HFFc6 (cell line): ENCODE data around the gene GSDME. TPM values are rescaled to one million over a fixed set of nuclear protein-coding genes. Genes with fewer than 3 reads are reported as not detected.
"Not testable (repeated sequence)": the region's sequence is repeated elsewhere in the genome, so short reads cannot be mapped to it uniquely, and the experiment has no call there.

Experiments used
- DNase-seq: peaks from one replicate; pipeline ENCODE4 v3.0.0-alpha.2; 2018
- H3K27ac Mint-ChIP-seq: 2 replicates; pipeline ENCODE4 v1.8.0; 2020; ENCODE audit warnings: mild to moderate bottlenecking, mixed read lengths
- H3K27me3 Mint-ChIP-seq: 2 replicates; pipeline ENCODE4 v1.8.0; 2021; ENCODE audit warnings: mild to moderate bottlenecking, moderate library complexity, mixed read lengths; ENCODE audit not compliant: insufficient read depth
- H3K36me3 Mint-ChIP-seq: 2 replicates; pipeline ENCODE4 v1.8.0; 2021; ENCODE audit warnings: low read depth, mixed read lengths
- H3K4me1 Mint-ChIP-seq: 2 replicates; pipeline ENCODE4 v1.8.0; 2020; ENCODE audit warnings: low read depth, mixed read lengths
- H3K4me3 Mint-ChIP-seq: 2 replicates; pipeline ENCODE4 v1.8.0; 2020; ENCODE audit warnings: mild to moderate bottlenecking, moderate library complexity, mixed read lengths
- H3K9me3 Mint-ChIP-seq: 2 replicates; pipeline ENCODE4 v1.8.0; 2020; ENCODE audit warnings: mild to moderate bottlenecking, mixed read lengths
- total RNA-seq, 6 experiments: library from RNA; stranded (reverse); fragmentation: NEBNext Ultra II Directional; extraction: Animal tissue kit (Norgen Biotek cat#: 25700); gene quantifications; 2 replicates in 1 of 6; 3 replicates in 5 of 6; pipeline ENCODE4 v1.2.3, GENCODE V29; 2021
- TF ChIP-seq, protein P1 (sequence below): fragments of 200-600 bp; sonication (generic); IDR thresholded peaks from 2 replicates; pipeline ENCODE4 v1.5.0; 2021; ENCODE audit warnings: antibody characterized with exemption, mild to moderate bottlenecking

Gene GSDME
- total RNA-seq, 6 experiments from 2014 or later = 37.1 to 49.8 (median 42.8) TPM

DNA sequence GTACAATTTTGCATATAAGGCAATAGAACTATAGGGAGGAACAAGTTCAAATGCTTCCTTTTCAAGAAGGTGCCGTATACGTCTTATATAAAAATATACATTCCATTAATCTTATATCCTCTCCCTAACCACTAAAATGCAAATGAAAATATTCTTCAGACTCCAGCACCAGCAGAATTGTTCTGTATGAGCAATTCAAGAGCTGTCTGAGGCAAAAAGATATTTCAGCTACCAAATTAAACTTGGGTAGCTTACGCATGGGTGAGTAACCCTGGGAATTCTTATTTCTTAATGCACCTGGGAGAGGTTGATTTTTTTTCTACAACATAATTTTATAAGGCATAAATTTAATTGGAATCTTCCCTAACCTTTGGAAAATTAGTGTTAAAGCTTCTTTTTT is 42.2 kb upstream of the GSDME start:
- H3K9me3 Mint-ChIP-seq = no peaks in the 10 kb centered on the region
- no peak for DNase-seq
- TF ChIP-seq, protein P1, sequence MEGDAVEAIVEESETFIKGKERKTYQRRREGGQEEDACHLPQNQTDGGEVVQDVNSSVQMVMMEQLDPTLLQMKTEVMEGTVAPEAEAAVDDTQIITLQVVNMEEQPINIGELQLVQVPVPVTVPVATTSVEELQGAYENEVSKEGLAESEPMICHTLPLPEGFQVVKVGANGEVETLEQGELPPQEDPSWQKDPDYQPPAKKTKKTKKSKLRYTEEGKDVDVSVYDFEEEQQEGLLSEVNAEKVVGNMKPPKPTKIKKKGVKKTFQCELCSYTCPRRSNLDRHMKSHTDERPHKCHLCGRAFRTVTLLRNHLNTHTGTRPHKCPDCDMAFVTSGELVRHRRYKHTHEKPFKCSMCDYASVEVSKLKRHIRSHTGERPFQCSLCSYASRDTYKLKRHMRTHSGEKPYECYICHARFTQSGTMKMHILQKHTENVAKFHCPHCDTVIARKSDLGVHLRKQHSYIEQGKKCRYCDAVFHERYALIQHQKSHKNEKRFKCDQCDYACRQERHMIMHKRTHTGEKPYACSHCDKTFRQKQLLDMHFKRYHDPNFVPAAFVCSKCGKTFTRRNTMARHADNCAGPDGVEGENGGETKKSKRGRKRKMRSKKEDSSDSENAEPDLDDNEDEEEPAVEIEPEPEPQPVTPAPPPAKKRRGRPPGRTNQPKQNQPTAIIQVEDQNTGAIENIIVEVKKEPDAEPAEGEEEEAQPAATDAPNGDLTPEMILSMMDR = no peak
- peaks cover 42% of the 10 kb centered on the region for H3K36me3 Mint-ChIP-seq
- H3K4me3 Mint-ChIP-seq = no peak overlapping the region
- H3K27ac Mint-ChIP-seq = no peak overlapping the region
- H3K27me3 Mint-ChIP-seq = no peaks in the 10 kb centered on the region
- peaks cover 21% of the 10 kb centered on the region for H3K4me1 Mint-ChIP-seq

DNA sequence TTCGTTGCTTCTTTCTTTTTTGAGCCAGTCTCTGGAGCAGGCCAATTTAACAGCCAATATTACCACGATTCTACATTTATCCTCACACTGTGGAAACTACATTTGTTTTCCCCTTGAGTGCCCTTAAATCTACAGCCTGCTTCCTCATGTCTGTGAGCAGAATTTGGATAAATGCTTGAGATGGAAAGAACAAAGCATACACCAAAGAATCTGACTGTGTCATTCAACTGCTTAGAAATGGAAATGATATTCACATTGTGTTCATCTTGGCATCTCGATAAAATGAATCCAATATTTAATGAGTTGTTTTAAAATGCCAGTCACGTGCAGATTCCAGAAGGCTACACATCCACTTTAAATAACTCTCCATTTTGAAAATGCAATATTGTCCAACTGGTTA is 41.0 kb upstream of the GSDME start:
- Mint-ChIP-seq H3K9me3 (no peaks in the 10 kb centered on the region), H3K27me3 (no peaks in the 10 kb centered on the region; the same call in 1 of the 2 replicates), H3K4me1 (peaks cover 29% of the 10 kb centered on the region), H3K27ac (no peak overlapping the region), H3K4me3 (no peak overlapping the region), H3K36me3 (peaks cover 37% of the 10 kb centered on the region)
- TF ChIP-seq, protein P1 = no peak
- DNase-seq = no peak

DNA sequence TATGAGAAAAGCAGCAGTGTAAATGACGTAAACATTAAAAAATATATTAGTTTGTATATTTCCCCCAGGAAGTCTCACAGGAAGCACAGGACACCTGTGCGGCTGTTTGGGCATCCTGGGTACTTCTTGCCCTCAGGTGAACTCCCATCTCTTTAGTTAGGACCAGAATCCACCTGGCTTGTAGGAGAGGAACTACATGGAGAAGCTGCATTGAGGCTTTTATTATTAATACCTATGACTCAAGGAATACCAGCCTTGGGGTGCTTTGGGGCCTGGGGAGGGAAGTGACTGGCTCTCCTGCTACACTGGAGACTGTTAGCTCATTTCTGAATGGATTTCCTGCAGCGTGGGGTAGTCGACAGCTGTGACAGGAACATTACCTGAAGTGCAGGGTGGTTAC is 40.0 kb upstream of the GSDME start:
- peaks cover 21% of the 10 kb centered on the region for H3K4me1 Mint-ChIP-seq
- TF ChIP-seq, protein P1 = no peak
- H3K4me3 Mint-ChIP-seq = no peak overlapping the region
- H3K27ac Mint-ChIP-seq = no peak overlapping the region; the same call in 1 of the 2 replicates
- no peaks in the 10 kb centered on the region for H3K9me3 Mint-ChIP-seq
- peaks cover 38% of the 10 kb centered on the region for H3K36me3 Mint-ChIP-seq
- H3K27me3 Mint-ChIP-seq = no peaks in the 10 kb centered on the region; the same call in 1 of the 2 replicates
- DNase-seq = no peak

DNA sequence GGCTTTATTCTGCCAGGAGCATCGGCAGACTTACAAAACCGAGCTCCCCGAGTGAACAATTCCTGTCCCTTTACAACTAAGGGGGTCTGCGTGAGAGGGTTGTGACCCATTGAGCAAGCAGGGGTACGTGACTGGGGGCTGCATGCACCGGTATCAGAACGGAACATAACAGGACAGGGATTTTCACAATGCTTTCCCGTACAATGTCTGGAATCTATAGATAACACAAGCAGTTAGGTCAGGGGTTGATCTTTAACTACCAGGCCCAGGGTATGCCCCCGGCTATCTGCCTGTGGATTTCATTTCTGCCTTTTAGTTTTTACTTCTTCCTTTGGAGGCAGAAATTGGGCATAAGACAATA is 38.1 kb upstream of the GSDME start:
- Mint-ChIP-seq H3K36me3 (peaks cover 36% of the 10 kb centered on the region), H3K27me3 (no peaks in the 10 kb centered on the region; the same call in 1 of the 2 replicates), H3K4me1 (peaks cover 11% of the 10 kb centered on the region), H3K27ac (no peak overlapping the region), H3K4me3 (no peak overlapping the region), H3K9me3 (no peaks in the 10 kb centered on the region)
- TF ChIP-seq, protein P1 = no peak
- no peak for DNase-seq

DNA sequence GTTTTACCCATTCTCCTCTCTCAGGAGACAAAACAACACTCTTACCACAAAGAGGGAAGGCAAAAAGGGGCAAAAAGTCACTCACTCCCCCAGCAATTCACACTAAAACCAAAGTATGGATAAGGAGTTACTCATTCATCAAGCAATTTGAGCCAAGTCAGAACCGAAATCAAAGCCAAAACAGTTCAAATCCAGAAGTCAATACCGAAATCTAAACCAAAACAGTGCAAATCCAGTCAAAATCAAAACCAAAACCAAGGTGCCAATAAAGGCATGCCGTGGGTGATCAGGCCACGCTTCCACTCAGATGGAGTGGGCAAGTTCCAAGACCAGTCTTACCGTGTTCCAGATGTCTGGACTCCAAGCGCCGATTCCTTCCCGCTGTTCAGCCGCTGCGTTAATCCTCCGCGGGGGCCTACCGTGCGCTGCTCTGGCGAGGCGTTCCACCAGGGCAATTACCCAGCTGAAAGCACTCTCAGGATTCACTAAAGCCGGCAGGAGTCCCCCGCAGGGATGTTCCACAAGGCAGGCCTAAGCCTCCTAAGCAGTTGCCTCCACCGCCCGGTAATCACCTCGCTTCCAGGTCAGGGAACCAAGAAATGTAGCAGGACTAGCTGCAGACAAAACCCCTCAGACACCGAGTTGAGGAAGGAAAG is 37.6 kb upstream of the GSDME start:
- Mint-ChIP-seq H3K36me3 (peaks cover 39% of the 10 kb centered on the region), H3K4me1 (peaks cover 11% of the 10 kb centered on the region), H3K27ac (peak overlapping the region; percentile 4; the same call in 1 of the 2 replicates)
- not testable (repeated sequence) for DNase-seq, H3K4me3 Mint-ChIP-seq, H3K9me3 Mint-ChIP-seq, H3K27me3 Mint-ChIP-seq

DNA sequence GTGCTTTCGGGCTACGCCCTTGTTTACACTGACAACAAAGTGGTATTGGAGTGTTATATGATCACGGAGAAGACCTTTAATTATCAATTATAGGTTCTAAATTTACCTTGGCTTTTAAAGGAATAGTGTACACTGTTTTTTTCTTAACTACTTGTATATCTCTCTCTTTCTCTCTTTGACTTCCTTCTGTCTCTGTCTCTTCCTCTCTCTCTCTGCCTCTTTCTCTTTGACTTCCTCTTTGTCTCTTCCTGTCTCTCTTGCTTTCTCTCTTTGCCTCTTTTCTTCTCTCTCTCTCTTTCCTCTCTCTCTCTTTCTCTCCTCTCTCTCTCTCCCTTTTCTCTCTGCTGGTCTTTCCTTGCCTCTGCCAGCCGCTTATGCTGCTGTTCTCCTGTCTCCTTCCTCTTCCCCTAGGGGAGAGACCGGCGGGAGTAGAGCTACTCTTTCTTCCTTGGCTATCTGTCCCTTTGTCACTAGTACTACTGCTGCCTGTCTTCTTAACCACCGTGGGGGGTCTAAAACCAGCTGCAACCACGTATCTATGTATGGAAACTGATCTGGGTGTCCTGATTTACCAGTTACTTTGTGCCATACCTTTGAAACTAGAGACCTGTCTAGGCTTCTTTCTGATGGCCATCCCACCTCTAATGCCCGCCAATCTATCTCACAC is 36.9 kb upstream of the GSDME start:
- TF ChIP-seq, protein P1 = no peak
- Mint-ChIP-seq H3K4me3 (no peak overlapping the region), H3K9me3 (no peaks in the 10 kb centered on the region), H3K4me1 (peaks cover 11% of the 10 kb centered on the region), H3K36me3 (peaks cover 47% of the 10 kb centered on the region), H3K27ac (peak overlapping the region; percentile 51), H3K27me3 (no peaks in the 10 kb centered on the region; the same call in 1 of the 2 replicates)
- DNase-seq = no peak
